GM19023 (cell line): Measurements from ENCODE around the gene SLC22A31.
"Not testable (repeated sequence)": the region's sequence is repeated elsewhere in the genome, so short reads cannot be mapped to it uniquely, and the experiment has no call there.

Experiments
- ATAC-seq: cut with Tn5 transposase; IDR thresholded peaks from one replicate; pipeline ENCODE4 v1.9.1; 2021; ENCODE audit warnings: mild to moderate bottlenecking, moderate library complexity; ENCODE audit not compliant: unreplicated experiment

The SLC22A31 gene

DNA sequence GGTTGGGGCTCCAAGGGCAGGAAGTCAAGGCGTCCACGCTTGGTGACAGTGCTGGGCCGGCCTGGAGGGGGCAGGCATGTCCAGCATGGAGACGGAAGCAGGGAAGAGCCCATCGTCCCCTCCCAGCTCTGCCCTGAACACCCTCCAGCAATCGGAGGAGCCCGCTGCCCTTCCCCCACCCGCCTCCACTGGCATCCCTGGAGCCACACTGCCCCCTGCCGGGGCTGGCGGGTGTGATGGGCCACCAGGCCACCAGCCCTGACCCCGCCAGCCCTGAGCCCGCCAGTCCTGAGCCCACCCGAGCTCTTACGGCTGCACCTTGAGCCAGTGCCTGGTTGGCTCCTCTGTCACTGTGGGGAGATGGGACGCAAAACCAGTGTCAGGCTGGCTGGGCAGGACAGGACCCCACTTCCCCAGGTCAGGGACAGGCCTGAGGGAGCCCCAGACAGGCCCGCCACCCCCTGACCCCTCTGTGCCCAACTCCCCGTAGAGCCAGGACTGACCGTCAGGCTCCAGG, 32.9 kb downstream of the SLC22A31 start:
- ATAC-seq = no peak

- no peak for ATAC-seq
Observed at GRCh38 chr16:89166696-89167424, 33.5 kb downstream of the SLC22A31 start.

DNA sequence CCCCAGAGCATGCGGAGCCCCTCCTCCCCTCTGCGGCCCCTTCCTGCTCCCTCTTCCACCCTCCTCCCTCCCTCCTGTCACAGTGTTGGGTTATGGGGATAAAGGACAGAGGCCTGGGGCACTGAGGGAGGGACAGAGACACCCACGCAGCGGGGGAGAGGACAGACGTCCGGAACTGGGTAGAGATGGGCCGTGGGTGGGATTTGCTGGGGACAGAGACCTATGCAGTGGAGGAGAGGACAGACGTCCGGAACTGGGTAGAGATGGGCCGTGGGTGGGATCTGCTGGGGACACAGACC, 34.7 kb downstream of the SLC22A31 start:
- ATAC-seq = not testable (repeated sequence)

- ATAC-seq = no peak
Observed at GRCh38 chr16:89164847-89165680, 35.3 kb downstream of the SLC22A31 start.

- ATAC-seq = no peak
Observed at GRCh38 chr16:89164436-89164835, 35.9 kb downstream of the SLC22A31 start.

- ATAC-seq = no peak
Observed at GRCh38 chr16:89163297-89163696, 37.0 kb downstream of the SLC22A31 start.

GRCh38 chr16:89161763-89162713, 38.3 kb downstream of the SLC22A31 start:
- no peak for ATAC-seq

- no peak for ATAC-seq
Observed at GRCh38 chr16:89160977-89161701, 39.2 kb downstream of the SLC22A31 start.

- no peak for ATAC-seq
Observed at GRCh38 chr16:89159850-89160354, 40.4 kb downstream of the SLC22A31 start.

DNA sequence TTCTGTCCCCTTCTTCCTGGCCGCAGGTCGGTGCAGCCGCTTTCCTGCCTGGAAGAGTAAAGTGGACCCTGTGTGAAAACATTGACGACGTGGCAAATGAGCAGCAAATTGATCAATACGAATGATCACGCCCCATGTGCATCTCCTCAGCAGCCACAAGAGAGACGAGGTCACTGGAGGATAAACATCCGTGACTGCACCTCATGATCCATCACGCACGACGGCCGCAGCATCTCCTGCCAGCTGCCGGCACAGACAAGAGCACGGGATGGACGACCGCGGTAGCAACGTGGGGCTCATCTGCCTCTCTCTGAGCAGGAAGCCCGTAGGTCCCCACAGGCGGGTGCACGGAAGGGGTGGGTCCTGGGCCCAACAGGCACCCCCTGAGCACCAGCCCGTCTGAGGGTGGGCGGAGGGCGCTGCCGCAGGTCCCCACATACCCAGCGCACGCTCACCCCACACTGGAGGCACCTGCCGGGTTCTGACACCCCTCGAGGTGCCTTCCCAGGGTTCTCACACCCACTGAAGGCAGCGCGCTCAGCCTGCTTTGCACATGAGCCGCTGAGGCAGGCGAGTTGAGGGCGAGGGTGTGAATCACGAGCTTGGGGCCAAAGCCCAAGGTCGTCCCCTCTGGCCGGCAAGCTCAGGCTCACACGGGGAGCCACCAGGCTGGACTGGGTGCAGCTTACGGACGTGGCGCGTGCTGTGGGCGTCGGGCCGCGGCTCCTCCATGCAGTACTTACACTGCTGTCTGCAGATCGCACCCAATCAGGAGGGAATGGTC, 41.1 kb downstream of the SLC22A31 start:
- no peak for ATAC-seq

DNA sequence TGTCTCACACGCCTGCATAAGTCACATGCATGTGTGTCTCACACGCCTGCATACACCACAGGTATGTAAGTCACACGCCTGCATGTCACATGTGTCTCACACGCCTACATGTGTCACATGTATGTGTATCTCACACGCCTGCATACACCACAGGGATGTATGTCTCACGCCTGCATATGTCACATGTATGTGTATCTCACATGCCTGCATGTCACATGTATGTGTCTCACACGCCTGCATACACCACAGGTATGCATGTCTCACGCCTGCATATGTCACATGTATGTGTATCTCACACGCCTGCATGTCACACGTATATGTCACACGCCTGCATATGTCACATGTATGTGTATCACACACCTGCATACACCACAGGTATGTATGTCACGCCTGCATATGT, 42.6 kb downstream of the SLC22A31 start:
- no peak for ATAC-seq

- ATAC-seq = no peak
Observed at GRCh38 chr16:89156740-89157645, 43.3 kb downstream of the SLC22A31 start.

- no peak for ATAC-seq
Observed at GRCh38 chr16:89155851-89156739, 44.2 kb downstream of the SLC22A31 start.

- no peak for ATAC-seq
Observed at GRCh38 chr16:89155184-89155679, 45.1 kb downstream of the SLC22A31 start.

DNA sequence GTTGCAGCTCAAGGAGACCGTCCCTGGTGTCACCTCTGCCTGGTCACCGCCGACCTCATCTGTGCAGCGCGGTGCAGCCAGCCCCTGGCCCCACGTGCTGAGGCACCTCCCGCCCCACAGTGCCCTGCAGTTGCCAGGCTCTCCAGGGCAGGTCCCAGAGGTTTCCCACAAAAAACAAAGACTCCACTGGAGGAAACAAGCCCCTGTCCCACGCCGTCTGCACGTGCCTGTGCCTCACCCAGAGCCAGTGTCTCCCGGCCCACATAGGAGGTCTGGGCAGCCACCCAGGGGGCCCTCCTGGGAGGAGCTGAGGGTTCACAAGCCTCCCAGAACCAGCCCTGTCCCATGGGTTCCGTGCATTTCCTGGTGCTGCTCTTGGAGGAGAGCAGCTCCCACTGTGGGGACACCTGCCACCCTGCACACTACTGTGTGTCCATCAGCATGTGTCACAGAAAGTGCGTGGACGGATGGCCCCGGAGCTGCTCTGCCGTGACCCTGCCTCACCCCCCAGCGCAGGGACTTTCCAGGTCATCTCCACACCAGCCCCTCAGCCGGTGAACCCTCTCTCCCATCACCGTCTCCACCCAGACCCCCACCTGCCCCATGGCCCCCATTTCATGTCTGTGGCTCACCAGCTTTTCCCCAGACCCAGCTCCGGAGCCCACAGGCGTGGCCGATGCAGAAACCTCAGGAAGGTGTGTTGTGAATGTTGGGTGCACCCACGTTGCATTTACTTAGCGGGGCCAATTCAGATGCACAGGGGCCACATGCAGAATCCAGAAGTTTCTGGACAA, 45.8 kb downstream of the SLC22A31 start:
- no peak for ATAC-seq

- no peak for ATAC-seq
Observed at GRCh38 chr16:89153848-89154271, 46.5 kb downstream of the SLC22A31 start.
